ENCODE results near the gene ALOX15.

- TF ChIP-seq CTCF (IDR thresholded peaks at IDR 0.05) (no peak), POLR2A (IDR thresholded peaks at IDR 0.05) (no peak)
These were observed 16.3 kb downstream of the ALOX15 start for GRCh38 chr17:4625181-4625617.
